ENCODE results near the gene SIGLEC12.

SIGLEC12 gene

DNA sequence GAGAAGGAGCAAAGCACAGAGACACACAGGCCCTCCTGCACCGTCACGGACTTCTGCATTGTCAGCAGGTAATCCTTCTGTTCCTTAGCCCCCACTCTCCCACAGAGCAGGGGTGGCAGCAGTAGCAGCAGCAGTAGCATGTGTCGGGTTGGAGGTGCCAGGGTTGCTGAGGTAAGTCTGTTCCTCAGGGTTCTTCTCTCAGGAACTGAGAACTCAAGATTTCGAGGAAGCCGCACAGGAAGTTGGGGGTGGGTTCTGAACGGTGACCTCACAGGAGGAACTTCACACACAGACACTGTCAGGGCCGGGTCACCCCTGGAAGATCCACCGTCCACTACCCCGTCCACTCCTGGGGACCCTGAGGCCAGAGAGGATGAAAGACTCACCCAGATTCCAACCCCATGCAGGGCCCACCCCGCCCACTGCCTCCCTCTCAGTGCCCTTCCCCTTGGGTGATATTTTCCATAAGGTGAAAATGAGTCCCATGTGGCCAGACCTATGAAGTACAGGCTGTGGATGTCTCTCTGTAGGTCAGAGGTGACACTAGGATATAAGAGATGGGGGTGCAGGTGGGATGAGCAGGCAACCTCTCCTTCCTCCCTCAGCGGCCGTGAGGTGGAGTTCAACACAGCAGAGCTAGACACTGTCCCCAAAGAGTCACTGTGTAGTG lies at the start of gene SIGLEC12:
Gene SIGLEC12 (minus strand): TSS at position 207 of the 670 bp plus-strand sequence. CDS start 67 bp downstream, at position 140.
- no peak for DNase-seq (ENCODE audit: low read depth)

- no peak for DNase-seq (ENCODE audit: low read depth)
These were observed 49.5 kb upstream of the SIGLEC12 start for GRCh38 chr19:51550848-51551672.

DNA sequence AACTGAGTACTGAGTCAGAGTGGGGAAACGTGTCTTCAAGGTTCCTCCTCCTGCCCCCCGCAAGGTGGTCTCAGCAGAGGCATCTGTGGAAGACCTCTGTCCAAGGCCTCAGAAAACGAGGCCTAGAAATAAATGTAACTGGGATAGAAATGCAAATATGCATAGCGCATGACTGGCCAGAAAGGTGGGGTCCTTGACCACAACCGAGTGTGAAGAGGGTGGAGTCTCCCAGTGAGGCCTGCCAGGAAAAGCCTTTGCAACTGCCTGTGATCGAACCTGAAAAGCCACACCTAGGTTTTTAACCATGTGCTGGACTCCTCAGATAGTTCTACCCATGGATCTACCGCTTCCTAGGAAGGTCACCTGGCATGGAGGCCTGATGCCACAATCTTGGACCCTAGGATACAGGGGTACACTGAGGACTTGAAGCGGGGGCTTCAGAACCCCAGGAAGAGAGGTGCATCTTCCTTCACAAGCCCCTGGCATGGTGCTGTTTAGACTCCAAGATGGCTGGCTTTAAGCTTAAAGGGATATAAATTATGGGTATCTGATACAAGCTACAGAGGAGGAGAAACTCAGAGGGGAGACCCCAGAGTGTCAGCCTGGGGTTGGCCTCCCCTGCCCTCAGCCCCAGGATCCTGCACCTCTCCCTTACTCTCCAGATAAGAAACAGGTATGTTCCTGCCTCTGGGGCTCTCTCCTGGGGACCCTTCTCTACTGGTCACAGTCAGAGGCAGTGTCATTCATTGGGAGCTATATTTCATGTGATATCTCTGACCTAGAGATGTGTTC lies 48.1 kb upstream of the SIGLEC12 start:
- no peak for DNase-seq (ENCODE audit: low read depth)

GRCh38 chr19:51548891-51549305 lies 47.3 kb upstream of the SIGLEC12 start:
- no peak for DNase-seq (ENCODE audit: low read depth)

GRCh38 chr19:51548213-51548651 lies 46.6 kb upstream of the SIGLEC12 start:
- no peak for DNase-seq (ENCODE audit: low read depth)

- DNase-seq (ENCODE audit: low read depth) = no peak
These were observed 46.0 kb upstream of the SIGLEC12 start for GRCh38 chr19:51547397-51548212.

DNA sequence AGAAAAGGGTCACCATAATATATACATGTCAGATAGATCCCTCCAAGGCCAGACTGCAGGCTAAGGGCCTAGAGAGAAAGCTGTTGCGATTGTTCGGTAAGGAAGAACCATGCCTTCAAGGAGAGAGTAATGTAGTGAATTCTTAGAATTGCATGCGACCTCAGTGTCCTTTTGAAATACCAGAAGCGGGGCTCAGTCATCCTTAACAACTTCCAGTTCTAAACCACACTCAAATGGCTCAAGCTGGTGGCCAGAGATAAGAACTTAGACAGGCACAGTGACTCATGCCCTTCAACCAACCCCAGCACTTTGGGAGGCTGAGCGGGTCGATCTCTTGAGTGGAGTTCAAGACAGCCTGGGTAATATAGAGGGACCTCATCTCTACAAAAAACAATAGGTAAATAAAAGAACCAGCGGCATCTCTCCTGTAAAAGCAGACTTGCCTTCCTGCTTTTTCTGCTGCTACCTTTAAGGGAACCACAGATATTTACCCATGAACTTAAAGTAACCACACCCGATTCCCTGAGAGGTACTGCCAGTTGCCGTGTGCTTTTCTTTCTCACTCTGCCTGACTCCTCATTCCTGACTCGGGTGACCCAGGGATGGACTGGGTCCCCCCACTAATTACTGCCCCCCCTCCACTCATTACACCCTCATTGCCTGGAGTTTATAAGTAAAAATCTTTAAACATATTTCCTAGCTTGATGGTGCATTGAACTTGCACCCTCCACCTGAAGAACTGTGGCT lies 45.2 kb upstream of the SIGLEC12 start:
- DNase-seq (ENCODE audit: low read depth) = no peak

- DNase-seq (ENCODE audit: low read depth) = no peak
These were observed 44.6 kb upstream of the SIGLEC12 start for GRCh38 chr19:51546107-51546649.

DNA sequence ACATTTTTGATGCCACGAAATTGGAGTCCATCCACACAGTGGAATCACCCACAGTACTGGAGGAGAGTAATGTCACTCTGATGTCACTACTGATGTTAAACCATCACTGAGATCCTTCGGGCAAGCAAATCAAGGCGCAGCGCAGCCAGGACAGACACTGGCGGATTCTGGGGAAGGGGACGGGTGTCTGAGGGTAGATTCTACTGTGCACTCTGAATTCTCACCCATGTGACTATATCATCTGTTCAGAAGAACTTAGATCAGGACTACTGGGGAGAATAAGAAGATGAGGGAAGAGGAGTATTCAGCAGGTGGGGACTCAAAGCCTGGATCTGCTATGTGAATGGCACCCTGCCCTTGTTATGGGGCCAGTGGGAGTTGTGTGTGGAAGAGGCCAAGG lies 42.4 kb upstream of the SIGLEC12 start:
- DNase-seq (ENCODE audit: low read depth) = no peak

- no peak for DNase-seq (ENCODE audit: low read depth)
These were observed 41.1 kb upstream of the SIGLEC12 start for GRCh38 chr19:51542699-51543098.

- DNase-seq (ENCODE audit: low read depth) = no peak
These were observed 40.1 kb upstream of the SIGLEC12 start for GRCh38 chr19:51541458-51542357.

DNA sequence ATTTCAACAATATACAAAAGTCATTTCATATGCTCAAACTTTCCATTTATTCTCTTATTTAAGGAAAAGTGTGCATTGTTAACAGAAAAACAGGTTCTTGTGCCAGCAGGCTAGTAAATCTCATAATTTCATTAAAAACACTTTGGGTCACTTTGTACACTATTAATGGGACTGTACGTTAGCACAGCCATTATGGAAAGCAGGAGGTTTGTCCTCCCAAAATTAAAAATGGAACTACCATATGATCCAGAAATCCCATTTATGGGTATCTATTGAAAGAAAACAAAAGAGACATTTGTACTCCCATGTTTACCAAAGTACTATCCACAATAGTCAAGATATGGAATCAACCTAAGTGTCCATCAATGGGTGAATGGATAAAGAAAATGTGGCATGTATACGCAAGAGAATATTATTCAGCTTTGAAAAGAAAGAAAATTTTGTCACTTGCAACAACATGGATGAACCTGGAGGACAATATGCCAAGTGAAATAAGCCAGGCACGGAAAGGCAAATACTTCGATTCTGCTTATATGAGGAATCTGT lies 38.3 kb upstream of the SIGLEC12 start:
- DNase-seq (ENCODE audit: low read depth) = no peak

- no peak for DNase-seq (ENCODE audit: low read depth)
These were observed 33.9 kb upstream of the SIGLEC12 start for GRCh38 chr19:51535535-51535934.

GRCh38 chr19:51531349-51532315 lies 30.0 kb upstream of the SIGLEC12 start, which contains the start of gene SIGLEC6:
TSS of gene SIGLEC6 (minus strand) at chr19:51531670. CDS start at chr19:51531648, 22 bp downstream.
- no peak for DNase-seq (ENCODE audit: low read depth)

GRCh38 chr19:51530616-51531015 lies 29.0 kb upstream of the SIGLEC12 start:
- DNase-seq (ENCODE audit: low read depth) = no peak

DNA sequence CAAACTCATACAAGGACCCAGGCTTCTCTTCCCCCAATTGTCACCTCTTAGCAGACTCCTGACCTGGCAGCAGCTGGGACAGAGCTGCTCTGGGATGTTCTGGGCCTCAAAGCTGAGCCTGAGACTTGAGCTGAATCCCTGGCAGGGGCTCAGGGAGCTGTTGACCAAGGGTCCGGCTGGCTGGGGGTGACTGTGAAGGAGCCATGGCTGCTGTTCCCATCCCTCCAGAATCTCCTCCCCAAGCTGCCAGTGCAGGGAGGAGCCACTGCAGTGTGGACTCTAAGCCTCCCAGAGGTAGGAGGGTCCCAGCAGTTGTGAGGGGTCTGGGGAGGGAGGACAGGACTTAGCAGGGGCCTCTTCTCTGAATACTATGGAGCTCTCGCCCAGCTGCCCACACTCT lies 27.7 kb upstream of the SIGLEC12 start:
- no peak for DNase-seq (ENCODE audit: low read depth)

GRCh38 chr19:51525651-51526050 lies 24.1 kb upstream of the SIGLEC12 start:
- no peak for DNase-seq (ENCODE audit: low read depth)

All from stimulated activated CD8-positive, alpha-beta memory T cell treated with anti-CD3 and anti-CD28 coated beads, Interleukin-12 subunit alpha, Interleukin-12 subunit beta, amount 100 ng/mL, for 4 hours (primary cell).